Activated CD4-positive, alpha-beta T cell treated with anti-CD3 and anti-CD28 coated beads, Interleukin-2, Interleukin-6, amounts not matched to agents 100 ng/mL and 50 ng/mL, durations not matched to agents 16 hours and 8 hours (primary cell): Measurements from ENCODE around the gene SIPA1L3.

Experiments
- DNase-seq: peaks from one replicate; pipeline ENCODE4 v3.0.0-alpha.2; 2020

Gene SIPA1L3

DNA sequence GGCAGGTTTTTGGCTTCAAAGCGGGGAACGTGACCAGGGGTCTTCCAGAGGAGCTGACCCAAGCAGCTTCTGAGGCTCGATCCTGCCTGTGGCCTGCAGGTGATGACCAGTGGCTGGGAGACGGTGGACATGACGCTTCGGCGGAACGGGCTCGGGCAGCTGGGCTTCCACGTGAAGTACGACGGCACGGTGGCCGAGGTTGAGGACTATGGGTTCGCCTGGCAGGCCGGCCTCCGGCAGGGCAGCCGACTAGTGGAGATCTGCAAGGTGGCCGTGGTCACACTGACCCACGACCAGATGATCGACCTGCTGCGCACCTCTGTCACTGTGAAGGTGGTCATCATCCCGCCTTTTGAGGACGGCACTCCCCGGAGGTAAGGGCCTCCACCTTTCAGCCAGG lies 223.4 kb downstream of the SIPA1L3 start:
- DNase-seq: no peak

DNA sequence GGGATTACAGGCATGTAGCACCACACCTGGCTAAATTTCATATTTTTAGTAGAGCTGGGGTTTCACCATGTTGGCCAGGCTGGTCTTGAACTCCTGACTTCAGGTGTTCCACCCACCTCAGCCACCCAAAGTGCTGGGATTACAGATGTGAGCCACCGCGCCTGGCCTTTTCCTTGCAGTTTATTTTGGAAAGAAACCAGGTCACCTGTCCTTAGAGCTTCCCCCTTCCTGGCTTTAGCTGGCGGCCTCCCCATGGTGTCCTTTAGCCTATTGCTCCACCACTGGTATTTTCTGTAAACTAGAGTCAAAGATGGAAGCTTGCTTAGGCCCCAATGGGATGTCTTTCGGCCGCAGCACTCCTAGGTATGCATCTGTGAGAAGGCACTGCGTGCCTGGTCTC lies 225.8 kb downstream of the SIPA1L3 start:
- DNase-seq: no peak

DNA sequence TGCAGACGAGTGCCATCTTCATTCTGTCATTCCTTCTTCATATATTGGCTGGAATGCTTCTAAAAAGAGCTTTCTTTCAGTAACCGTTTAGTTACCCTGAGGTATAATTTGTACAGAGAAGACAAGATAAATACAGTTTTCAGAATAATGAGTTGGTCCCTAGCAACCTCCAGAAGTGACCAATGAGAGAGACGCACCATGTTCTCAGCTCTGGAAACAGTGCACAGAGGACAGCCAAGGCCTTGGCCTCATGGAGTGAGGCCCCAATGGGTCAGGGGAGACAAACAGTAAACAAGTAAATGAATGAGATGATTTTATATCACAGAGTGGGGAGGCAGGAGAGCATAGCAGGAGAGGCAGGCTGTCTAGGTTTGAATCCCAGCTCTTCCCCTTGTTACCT lies 226.3 kb downstream of the SIPA1L3 start:
- DNase-seq: no peak

DNA sequence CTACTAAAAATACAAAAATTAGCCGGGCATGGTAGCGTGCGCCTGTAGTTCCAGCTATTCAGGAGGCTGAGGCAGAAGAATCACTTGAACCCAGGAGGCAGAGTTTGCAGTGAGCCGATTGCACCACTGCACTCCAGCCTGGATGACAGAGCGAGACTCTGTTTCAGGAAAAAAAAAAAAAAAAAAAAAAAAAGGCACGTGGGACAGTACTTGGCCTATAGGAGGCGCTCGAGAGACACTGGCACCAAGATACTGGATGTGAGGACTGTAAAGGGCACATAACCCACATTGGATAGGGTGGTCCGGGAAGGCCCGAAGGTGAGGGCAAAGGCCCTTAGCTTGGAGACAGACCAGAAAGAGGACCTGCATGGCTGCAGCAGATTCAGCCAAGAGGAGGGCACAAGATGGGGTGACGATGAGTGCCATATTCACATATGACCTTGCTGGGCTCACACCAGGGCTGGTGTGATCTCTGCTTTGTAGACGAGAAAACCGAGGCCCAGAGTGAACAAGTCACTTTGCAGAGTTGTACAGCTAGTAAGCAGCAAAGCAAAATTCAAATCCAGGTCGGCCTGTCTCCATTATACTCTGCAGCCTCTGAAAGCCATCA lies 227.6 kb downstream of the SIPA1L3 start:
- peak; percentile 43 for DNase-seq

DNA sequence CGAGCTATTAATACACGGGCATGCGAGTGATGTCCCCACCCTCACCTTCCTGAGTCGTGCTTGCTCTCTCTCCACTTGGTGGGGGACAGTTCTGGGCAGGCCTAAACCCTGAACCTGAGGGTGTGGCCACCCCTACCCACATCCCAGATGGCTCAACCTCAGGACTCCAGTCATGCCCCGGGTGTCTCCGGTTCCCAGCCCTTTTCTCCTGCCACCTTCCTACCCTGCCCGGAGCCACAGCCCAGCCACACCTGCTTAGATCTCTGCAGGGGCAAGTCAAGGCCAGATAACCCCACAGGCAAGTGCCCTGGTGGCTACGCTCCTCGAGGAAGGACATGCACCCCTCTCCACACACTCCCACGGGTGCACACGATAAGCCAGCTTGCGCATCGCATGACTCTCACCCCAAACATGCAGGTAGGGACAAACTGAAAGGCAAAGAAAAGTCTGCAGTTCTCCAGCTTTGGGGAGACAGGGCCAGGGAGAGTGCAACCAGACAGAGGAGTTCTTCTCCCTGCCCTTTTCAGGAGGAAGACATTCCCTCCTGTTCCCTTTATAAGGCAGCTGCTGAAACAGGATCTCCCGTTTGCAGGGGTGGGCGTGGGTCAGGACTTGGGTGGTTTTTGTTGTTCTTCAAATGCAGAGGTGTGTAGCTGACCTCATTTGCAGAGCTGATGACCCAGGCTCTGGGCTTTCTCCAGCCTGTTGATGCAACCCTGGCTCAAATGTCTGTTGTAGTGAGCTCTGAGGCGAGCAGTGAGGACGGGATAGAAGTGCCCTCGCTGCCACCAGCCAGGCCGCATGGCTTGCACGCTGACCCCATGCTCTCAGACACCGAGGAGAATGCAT lies 228.4 kb downstream of the SIPA1L3 start:
- no peak for DNase-seq

DNA sequence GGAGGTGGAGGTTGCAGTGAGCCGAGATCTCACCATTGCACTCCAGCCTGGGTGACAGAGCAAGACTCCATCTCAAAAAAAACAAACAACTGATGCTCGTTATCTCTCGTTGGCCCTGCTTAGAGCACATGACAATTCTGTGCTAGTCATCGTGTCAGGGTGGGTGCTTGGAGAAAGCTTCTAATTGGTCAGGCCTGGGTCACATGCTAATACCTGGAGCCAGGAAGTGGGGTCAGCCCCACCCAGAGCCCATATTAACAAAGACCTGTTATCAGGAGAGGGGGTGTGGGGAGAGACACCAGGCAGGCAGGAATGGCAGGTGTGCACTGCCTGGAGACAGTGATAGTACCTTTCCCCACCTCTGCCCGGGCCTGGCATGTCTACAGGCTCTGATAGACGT lies 232.1 kb downstream of the SIPA1L3 start:
- DNase-seq: no peak

DNA sequence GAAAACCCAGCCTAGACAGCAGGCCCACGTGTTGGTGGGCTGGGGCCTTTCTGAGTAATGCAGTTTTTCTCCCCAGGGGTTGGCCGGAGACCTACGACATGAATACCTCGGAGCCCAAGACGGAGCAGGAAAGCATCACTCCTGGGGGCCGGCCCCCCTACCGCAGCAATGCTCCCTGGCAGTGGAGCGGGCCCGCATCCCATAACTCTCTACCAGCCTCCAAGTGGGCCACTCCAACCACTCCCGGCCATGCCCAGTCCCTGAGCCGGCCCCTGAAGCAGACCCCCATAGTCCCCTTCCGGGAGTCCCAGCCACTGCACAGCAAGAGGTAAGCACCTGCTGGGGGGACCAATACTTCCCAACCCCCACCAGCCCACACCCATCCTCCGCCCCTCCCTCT lies 234.1 kb downstream of the SIPA1L3 start:
- DNase-seq: no peak

DNA sequence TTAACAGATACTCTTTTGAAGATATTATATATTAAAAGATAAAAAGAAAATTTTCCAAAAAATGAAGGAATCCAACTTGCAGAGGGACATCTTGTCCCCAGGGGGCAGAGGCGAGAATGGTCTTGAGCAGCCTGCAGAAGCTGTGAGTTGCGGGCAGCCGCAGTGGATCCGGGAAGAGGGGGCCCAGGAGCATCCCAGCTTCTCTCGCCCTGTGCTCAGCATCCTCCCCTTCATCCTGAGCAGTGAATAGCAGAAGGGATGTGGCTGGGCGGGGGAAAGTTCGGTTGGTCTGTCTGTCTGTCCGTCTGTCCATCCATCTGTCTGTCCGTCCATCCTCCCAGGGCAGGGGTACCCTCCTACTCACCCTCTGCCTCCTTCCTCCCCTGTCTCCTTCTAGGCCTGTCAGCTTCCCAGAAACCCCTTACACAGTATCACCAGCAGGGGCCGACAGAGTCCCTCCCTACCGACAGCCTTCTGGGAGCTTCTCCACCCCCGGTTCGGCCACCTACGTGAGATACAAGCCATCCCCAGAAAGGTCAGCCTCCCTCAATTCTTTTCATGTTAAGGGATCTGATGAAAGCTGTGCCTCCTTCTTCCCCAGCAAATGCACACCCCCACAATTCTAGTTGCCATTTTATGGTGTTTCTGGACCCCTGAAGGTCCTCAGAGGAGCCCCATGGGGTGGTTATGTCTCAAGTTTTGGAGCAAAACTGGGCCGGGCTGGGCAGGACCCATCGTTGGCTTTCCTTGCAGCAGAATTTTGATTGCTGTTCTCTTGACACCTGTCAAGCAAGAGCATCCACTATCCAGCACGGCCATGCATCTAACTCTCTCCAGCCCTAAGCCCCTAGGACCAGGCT lies 235.4 kb downstream of the SIPA1L3 start:
- DNase-seq: peak; percentile 61

DNA sequence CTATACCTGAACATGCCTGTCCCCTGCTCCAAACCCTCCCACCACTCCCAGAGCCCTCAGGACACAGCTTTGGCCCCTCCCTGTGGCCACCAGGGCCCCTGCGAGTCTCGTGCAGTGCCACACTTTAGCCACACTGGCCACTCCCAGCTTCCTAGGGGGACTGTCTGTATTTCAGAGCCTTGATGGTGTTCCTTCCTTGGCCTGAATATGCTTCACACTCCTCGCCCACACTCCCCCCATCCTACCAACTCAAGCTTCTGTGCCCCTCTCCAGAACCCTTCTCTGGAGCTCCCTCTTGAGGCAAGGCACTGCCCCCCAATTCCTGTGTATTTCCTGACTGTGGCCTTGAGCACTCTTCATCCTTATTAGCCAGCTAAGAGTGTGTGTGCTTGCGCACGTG lies 236.8 kb downstream of the SIPA1L3 start:
- no peak for DNase-seq

DNA sequence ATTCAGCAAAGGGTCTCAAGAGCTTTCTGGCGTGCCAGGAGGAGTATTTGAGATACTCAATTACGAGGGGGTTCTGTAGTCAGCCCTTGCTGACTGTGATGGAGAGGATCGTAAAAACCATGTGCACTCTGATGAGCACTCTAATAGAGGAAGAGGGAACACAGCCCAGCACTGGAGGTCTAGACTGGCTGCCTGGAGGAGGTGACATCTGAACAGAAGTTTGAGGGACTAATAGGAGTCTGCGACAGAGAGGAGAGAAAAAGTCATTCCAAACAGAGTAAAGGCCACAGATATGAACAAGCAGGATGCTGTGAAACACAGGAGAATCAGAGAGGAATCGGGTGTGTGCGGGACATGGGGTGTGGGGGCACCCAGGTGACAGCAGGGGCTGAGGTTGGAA lies 237.7 kb downstream of the SIPA1L3 start:
- no peak for DNase-seq

DNA sequence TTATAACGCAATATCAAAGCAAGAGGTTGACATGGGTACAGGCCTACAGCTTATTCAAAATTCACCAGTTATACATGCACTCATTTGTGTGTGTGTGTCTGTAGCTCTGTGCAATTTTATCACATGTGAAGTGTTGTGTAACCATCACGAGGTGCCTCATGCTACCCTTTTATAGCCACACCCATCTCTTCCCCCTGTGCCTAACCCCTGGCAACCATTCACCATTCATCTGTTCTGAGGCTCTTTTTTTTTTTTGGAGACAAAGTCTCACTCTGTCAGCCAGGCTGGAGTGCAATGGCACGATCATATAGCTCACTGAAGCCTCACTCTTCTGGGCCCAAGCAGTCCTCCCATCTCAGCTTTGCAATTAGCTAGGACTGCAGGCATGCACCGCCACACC lies 238.6 kb downstream of the SIPA1L3 start:
- no peak for DNase-seq

DNA sequence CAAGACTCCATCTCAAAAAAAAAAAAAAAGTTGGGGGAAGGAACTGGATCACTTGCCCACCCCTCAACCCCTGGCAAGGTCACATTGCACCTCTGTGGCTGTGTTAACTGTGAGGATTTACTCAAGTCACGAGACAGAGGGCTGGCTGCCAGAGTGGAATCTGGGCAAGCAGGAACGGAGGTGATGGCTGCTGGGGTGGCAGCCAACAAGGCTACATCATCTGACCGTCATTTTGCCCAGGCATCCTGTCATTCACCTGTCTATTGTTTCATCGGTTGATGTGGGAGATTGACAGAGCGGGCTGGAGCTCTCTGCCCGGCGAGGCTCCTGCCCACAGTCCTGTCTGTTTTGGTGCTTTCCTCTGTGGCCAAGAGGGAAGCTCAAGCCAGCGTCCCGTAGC lies 241.3 kb downstream of the SIPA1L3 start:
- DNase-seq: no peak

DNA sequence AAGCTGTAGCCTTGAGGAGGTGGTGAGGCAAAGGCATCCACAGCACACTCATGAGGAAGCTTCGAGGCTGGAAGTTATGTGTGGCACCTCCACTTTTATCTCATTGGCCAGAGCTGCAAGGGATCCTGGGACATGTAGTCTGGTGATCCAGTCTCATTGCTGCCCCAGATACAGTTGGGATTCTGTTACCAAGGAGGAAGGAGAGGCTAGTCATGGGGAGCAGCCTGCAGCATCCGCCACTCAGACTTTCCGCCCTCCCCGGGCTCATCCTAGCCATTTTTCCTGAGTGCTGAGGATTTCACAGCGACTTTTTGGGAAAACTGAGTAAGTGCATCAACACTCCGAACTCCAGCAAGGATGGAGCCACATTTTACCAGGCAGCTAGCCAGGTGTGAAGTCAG lies 242.7 kb downstream of the SIPA1L3 start:
- no peak for DNase-seq

DNA sequence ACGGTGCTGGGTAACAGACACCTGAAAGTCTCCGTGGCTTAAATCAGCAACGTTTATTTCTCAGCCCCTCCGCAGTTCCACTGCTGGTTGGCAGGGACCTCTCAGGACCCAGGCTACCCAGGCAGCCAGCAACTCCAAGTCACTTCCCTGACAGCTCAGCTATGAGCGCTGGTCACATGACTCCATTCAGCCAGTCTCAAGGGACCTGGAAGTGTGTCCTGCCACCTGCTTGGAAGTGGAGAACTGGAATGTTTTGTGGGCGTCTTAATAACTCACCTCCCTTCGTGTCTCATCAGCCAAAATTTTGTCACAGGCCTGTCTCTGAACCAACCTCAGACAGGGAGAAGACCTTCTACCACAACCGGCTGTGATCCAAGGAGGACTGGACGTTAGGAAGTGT lies 244.2 kb downstream of the SIPA1L3 start:
- no peak for DNase-seq

DNA sequence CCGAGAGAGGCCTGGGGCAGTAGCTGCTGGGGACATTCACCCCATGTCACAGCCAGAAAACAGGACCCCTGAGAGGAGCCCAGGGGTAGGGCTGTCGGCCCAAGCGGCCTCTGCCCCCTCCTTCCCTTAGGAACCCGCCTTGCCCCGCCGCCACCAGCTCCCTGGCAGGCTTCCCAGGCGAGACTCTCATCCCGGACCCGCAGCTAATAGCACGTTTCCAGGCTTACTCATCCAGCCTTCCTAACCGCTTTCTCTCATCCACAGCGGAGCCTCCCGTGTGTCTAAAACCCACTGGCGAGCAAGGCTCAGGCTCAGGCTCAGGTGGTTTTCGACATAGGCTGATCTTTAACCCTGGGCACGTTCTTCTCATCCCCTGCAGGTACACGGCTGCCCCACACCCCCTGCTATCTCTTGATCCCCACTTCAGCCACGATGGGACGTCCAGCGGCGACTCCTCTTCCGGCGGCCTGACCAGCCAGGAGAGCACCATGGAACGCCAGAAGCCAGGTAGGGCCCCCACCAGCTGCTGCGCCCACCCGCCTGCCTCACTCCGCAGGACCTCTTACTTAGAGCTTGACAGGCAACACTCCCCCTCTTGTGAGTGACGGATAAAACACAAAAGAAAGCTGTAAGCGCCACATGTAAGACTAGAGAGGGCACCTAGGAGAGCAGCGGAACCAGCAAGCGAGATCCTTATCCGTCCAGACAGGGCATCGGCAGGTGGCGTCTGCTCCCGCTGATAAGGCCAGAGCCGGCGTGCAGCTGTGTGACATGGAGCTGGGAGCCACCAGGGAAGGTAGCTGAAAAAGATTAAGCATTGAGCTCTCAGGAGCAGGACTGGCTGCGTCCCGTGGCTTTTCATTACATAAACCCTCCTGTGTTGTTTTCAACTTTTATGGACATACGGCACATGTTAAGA lies 245.7 kb downstream of the SIPA1L3 start:
- DNase-seq: no peak

DNA sequence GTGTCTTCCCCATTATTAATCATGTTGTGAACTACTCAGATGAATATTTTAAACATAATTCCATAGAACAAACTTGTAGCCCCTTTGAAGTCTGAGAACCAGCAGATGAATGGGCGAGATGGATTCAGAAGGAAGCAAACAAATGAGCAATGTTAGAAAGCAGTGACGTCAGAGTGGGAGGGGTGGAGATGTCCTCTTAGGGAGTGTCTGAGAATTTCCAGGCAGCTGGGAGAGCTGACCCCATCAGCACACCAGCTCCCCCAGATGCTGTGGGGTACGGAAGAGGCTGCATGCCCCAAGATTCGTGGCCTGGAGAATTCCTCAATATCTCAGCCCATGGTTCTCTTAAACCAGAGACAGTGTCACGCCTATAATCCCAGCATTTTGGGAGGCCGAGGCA lies 248.4 kb downstream of the SIPA1L3 start:
- DNase-seq: no peak

DNA sequence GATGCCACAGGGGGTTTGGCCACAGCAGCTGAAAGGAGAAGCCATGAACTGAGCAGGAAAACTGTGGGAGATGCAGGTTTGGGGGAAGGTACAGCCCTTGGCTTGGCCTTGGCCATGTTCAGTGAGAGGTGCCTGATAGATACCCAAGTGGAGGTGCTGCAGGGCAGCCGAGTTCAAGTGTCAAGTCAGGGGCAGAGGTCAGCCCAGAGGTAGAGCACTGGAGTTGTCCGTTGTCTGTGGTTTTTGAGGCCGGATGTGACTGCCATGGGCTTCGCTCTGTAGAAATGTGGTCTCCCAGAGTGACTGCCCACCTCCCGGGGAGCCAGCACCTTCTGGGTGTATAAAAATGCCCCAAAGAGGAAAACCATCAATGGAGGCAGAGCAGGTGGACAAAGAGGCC lies 251.7 kb downstream of the SIPA1L3 start:
- DNase-seq: no peak

DNA sequence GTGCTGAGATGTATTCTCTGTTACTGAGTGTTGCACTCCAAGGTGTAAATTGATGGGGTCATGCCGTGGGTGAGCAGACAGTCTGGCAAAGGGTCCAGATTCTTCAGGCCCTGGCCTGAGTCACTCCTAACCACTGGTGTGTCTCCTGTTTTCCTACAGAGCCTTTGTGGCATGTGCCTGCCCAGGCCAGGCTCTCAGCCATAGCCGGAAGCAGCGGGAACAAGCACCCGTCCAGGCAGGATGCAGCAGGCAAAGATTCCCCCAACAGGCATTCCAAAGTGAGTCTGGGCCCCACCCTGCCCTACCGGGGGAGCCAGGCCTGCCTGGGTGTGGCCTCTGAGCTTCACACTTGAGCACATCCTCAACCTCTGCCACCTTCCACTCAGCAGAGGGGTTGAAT lies 255.1 kb downstream of the SIPA1L3 start:
- DNase-seq: no peak

DNA sequence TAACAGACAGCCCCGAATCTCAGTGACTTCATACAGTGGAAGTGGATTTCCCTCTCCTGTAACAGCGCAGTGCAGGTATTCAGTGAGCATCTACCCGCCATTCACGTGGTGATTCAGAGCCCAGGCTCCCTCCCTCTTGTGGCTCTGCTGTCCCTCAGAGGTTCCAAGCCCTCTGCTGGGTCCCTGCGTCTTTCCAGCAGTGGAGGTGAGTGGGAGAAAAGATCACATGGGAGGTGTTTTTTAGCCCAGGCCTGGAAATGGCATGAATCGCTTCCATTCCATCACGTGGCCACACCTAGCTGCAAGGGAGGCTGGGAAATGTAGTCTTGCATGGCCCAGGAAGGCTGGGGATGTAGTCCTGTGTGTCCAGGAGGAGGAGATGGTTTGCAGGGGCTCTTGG lies 255.6 kb downstream of the SIPA1L3 start:
- DNase-seq: no peak

DNA sequence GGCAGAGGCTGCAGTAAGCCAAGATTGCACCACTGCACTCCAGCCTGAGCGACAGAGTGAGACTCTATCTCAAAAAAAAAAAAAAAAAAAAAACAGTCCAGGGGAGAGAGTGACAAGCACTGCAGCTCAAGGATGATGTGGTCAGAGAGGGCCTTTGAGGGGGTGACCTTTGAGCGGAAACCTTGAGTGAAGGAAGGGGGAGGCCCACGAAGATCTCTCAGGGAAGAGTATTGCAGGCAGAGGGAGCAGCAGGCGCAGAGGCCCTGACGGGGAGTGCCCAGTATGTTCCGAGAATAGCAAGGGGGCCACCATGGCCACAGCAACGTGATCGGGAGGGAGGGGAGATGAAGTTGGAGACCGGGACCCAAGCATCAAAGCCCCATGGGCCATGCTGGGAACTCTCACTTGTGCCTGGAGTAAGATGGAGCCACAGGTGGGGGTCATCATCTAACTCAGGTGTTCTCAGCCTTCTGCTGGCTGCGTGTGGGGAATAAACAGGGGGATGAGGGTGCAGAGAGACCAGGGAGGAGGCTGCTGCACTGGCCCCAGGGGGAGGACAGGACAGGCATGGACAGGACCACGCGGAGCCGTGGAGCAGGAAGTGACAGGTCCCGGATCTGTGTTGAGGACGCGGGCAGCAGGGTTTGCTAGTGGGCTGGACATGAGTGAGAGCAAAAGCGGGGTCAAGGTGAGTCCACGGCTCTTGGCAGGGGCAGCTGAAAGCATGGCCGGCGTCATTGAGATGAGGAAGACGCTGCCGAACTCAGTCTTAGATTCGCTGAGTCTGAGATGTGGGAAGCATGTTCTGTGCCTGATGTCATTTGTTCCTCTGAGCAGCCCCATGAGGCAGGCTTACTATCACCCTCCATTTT lies 256.6 kb downstream of the SIPA1L3 start:
- DNase-seq: no peak

DNA sequence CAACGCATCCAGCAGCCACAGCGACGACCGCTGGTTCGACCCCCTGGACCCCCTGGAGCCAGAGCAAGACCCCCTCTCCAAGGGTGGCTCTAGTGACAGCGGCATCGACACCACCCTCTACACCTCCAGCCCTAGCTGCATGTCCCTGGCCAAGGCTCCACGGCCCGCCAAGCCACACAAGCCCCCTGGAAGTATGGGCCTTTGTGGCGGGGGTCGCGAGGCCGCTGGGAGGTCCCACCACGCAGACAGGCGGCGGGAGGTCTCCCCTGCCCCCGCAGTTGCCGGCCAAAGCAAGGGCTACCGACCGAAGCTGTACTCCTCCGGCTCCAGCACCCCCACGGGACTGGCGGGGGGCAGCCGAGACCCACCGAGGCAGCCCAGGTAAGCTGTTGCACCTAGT lies 257.5 kb downstream of the SIPA1L3 start:
- no peak for DNase-seq

DNA sequence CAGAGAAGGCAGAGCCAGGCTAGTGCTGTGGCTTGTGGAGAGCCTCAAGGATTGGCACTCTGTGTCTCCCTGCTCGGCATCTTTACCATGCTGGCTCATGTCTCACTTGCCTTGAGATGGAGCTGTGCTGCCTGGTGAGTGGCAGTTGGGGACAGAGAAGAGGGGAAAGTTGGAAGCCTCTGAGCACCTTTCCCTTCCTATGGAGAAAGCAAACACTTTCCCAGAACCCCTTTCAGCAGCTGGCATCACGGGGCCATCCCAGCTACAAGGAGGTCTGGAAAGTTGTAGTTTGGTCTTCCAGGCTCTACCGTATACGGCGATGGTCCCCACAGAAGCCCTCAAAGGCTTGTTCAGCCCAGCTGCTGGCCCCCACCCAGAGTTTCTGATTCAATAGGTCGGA lies 258.3 kb downstream of the SIPA1L3 start:
- DNase-seq: no peak
